HL-60 (cell line): Measurements from ENCODE around the gene VEGFB.

Experiments used
- CTCF ChIP-seq: IDR thresholded peaks from one replicate; pipeline ENCODE4 v1.5.1; 2011; ENCODE audit warnings: low read length, control low read depth, inconsistent platforms; ENCODE audit not compliant: insufficient read depth
- POLR2AphosphoS5 ChIP-seq: IDR thresholded peaks from 2 replicates; pipeline ENCODE4 v1.6.1; 2012; ENCODE audit warnings: low read depth
- SPI1 ChIP-seq: IDR thresholded peaks from 2 replicates; pipeline ENCODE4 v1.6.1; 2012; ENCODE audit warnings: low read depth, mild to moderate bottlenecking, borderline replicate concordance

- TF ChIP-seq CTCF (no peak), POLR2AphosphoS5 (no peak), SPI1 (no peak)
Measured at GRCh38 chr11:64219354-64219684, 15.1 kb upstream of the VEGFB start.
